Measurements from ENCODE around the gene MAML2.

The MAML2 gene

DNA sequence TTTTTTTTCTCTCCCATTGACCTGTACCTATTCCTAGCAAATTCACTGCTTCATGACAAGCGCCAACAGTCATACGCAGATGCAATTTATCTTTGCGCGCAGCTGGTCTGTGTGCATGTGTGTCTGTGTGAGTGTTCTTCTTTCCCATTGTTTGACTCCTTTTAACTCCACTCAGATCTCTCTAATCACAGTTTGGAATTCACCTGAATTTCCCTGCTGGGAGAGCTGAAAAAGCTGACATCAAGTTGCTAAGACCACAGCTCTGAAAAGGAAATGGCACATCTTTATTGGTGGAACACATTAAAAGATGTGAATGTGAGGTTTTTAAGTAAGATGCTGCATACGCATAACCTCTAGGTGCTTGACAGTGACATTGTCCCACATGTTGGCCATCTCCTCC lies 231.7 kb downstream of the MAML2 start:
- ChIA-PET CTCF (no interaction called here), POLR2A (ENCODE audit: low non-redundant PET) (no interaction called here)
- H3K27ac ChIP-seq, result no peak overlapping the region
- no peak for DNase-seq (ENCODE audit: low spot score)
- TF ChIP-seq, protein P1, sequence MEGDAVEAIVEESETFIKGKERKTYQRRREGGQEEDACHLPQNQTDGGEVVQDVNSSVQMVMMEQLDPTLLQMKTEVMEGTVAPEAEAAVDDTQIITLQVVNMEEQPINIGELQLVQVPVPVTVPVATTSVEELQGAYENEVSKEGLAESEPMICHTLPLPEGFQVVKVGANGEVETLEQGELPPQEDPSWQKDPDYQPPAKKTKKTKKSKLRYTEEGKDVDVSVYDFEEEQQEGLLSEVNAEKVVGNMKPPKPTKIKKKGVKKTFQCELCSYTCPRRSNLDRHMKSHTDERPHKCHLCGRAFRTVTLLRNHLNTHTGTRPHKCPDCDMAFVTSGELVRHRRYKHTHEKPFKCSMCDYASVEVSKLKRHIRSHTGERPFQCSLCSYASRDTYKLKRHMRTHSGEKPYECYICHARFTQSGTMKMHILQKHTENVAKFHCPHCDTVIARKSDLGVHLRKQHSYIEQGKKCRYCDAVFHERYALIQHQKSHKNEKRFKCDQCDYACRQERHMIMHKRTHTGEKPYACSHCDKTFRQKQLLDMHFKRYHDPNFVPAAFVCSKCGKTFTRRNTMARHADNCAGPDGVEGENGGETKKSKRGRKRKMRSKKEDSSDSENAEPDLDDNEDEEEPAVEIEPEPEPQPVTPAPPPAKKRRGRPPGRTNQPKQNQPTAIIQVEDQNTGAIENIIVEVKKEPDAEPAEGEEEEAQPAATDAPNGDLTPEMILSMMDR (conservative IDR thresholded peaks at IDR 0.05; ENCODE audit: low read depth), result no peak

DNA sequence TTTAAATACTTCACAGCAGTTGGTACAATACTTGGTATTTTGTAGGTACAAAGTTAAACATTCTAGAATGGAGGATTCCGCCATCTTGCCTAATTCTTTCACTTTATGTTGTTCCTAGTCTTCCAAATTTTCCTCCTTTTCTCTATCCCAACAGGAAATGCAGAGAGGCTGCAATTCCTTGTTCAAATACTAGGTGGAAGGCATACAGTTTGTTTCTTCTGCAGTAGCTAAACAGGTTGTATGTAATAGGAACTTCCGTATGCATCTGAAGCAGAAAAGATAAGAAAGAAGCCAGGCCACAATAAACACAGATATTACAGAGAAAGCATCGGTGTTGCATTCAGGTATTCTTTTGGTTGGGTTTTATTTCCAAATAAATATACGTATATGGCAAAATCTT lies 232.7 kb downstream of the MAML2 start:
- POLR2A ChIA-PET (ENCODE audit: low non-redundant PET), result no interaction called here

DNA sequence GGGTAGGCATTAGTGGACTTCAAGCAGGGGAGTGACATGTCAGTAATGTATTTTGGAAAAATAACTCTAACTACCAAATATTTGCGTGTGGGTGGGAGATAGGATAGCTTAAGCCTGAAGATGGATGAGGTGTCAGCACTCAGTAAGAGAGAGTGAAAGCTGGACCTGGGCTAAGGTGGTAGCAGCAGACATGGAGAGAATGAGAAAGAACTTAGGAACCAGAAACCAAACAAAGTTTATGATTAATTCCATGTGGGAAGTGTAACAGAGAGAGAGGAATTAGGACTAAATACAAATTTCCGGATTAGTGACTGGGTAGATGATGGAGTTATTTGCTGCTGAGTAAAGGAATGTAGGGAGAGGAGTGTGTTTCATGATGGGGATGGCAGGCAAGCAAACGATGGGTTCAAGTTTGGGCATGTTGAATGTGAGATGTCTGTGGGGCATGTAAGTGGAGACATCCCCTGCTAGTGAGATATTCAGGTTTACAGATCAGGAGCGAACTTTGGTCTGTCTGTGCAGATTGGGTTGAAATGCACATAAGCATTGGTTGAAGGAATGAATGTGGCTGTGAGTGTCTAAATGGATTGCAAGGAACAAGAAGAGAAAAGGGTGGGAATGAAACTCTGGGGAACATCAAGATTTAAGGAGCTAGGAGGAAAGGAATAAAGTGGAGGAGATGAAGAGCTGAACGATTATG lies 233.5 kb downstream of the MAML2 start:
- POLR2A ChIA-PET (ENCODE audit: low non-redundant PET), result no interaction called here
- H3K27ac ChIP-seq, result no peak overlapping the region
- TF ChIP-seq, protein P1 (conservative IDR thresholded peaks at IDR 0.05; ENCODE audit: low read depth), result no peak
- CTCF ChIA-PET, result interaction anchor here (0.6 kb wide), 1 partner anchor 325 kb away, joined by 5 read pairs; no protein-coding TSS in a partner anchor
- DNase-seq (ENCODE audit: low spot score), result no peak

More for the DNA sequence above, 232.7 kb downstream of the MAML2 start:
- no peak overlapping the region for H3K27ac ChIP-seq
- TF ChIP-seq, protein P1 (conservative IDR thresholded peaks at IDR 0.05; ENCODE audit: low read depth), result no peak
- CTCF ChIA-PET, result no interaction called here
- no peak for DNase-seq (ENCODE audit: low spot score)

DNA sequence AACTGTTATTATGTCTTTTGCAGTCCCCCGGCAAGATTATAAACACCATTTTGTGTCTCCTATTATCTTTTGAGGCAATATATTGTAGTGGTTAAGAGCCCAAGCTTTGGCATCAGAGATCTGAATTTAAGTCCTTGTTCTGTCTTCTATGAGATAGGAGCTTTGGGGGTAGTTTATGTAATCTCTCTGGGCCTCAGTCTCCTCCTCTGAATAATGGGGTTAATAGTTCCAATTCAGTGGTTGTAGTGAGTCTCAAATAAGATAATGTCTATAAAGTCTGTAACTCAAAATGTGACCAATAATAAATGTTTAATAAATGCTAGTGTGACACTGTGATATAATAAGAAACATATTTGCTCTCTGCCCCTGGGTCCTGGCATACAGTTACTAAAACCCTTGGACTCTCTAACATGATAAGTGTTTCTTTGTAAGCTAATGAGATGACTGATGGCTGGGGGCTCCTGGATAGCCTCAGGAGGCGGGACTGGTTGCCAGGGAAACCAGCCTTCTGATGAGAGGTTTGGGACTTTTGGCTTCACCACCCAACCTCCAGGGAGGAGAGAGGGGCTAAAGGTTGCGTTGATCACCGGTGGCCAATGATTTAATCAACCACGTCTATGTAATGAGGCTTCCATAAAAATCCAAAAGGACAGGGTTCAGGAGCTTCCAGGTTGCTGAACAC lies 235.7 kb downstream of the MAML2 start:
- TF ChIP-seq, protein P1 (conservative IDR thresholded peaks at IDR 0.05; ENCODE audit: low read depth), result no peak
- ChIA-PET CTCF (interaction anchor here (0.6 to 0.8 kb wide), 2 partner anchors 65 to 236 kb away, joined by 3 read pairs; partner anchors contain the start of gene MAML2), POLR2A (ENCODE audit: low non-redundant PET) (no interaction called here)
- no peak overlapping the region for H3K27ac ChIP-seq
- DNase-seq (ENCODE audit: low spot score), result no peak

DNA sequence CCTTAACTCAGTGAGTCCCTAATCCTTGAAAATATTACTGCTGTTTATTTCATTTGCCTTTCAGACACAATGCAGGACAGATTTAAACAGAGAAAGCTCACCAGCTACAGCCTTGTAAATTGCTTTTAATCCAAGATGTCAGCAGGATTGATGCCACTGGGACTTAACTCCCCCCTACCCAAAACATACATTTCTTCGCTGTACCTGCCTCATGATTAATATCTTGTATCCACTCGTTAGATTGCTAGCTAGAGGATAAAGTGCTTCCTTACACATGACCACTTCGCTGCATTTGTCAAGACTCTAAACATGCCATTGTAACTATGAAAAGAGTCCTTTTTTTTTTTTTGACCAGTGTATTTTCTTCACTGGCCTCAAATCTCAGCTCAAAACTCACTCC lies 236.3 kb downstream of the MAML2 start:
- H3K27ac ChIP-seq, result no peak overlapping the region
- TF ChIP-seq, protein P1 (conservative IDR thresholded peaks at IDR 0.05; ENCODE audit: low read depth), result no peak
- ChIA-PET POLR2A (ENCODE audit: low non-redundant PET) (no interaction called here), CTCF (interaction anchor here (0.6 to 0.8 kb wide), 2 partner anchors 65 to 237 kb away, joined by 3 read pairs; partner anchors contain the start of gene MAML2)
- DNase-seq (ENCODE audit: low spot score), result no peak

DNA sequence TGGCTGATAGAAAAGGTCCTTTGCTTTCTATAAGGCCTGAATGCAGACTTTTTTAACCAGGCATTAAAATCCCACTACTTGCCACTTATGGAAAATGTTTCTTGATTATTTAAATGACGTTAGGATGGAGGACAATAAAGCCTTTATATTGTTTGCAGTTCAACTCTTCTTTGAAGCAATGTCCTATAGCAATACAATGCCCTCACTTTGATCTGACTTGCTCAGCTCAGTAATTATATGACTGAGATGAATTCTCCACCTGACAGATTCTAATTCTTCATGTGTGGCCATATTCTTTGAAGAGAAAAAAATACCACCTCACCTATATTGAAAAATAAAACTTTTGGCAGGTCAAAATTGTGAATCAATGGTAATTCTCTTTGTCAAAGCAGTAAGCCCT lies 237.1 kb downstream of the MAML2 start:
- TF ChIP-seq, protein P1 (conservative IDR thresholded peaks at IDR 0.05; ENCODE audit: low read depth), result no peak
- CTCF ChIA-PET, result interaction anchor here (0.6 kb wide), 1 partner anchor 1758 kb away, joined by 3 read pairs; no protein-coding TSS in a partner anchor
- no peak for DNase-seq (ENCODE audit: low spot score)
- H3K27ac ChIP-seq, result no peak overlapping the region
- POLR2A ChIA-PET (ENCODE audit: low non-redundant PET), result no interaction called here
